GM18511 (cell line): ENCODE measurements around the gene CYP11A1.

Experiments
- ATAC-seq: cut with Tn5 transposase; IDR thresholded peaks from one replicate; pipeline ENCODE4 v1.9.1; 2021; ENCODE audit warnings: mild to moderate bottlenecking, moderate library complexity; ENCODE audit not compliant: unreplicated experiment

The CYP11A1 gene

DNA sequence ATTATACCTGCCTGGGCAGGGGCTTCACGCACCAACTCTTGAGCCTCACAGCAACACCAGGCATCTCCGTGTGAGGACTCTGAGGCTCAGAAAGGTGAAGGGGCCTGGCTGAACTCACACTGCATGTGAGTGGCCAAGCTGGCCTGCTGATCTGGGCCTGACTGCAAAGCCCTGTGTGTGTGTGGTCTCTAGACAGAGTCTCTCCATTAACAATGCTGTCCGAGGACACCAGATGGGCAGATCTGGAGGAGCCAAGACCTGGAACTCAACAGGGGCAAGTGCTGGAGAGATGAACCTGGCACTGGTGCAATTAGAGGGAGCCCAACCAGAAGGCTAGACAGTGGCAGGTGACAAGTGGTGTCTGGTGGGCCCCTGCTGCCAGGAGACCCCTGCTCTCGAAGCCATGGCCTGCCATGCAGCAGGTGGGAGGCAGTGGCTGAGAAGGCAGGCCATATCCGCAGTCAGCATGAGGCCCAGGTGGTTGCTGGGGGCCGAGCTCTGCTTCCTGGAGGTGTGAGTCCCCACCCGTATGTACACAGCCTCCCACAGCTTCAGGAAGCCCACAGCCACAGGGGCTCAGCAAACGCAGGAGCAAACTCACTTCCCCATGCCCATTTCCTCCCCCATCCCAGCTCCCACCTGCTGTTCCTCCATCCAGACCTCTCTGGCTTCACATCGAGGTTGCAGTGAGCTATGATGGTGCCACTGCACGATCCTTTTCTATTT, 39.0 kb downstream of the CYP11A1 start:
- ATAC-seq = no peak

DNA sequence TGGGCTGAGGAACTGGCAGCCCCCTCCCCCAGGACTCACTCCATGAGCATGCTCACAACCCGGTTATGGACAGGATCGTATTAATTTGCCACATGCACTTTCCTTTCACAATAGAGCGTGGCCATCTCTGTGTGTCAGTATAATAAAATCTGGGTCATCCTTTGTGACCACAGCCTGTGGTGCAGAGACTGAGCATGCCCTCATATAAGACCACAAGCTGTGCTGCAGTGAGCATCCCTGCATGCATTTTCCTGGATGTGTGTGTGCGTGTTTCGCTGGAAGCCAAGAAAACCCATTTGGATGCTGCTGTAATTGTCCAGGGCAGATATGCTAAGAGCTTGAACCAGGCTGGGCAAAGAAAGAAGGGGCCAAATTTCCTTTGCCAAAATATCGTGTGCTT, 39.7 kb downstream of the CYP11A1 start:
- no peak for ATAC-seq

DNA sequence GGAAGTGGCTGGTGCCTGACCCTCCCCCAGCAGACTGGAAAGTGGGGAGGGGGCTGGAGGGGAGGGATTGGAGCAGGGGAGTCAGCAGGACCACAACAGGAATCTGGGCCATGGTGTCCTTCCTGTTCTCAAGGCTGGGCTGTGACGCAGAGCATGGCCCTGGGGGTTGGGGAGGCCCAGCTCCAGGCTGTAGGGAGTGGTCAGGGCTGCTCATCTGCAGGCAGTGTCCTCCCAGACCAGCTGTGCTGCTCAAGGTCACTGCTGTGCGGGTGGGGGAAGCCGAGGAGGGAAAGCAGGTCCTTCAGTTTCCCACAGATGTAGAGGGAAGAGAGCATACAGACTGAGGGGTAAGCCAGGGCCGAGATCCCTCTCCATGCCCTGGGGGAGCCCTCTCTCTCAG, 40.7 kb downstream of the CYP11A1 start:
- no peak for ATAC-seq

DNA sequence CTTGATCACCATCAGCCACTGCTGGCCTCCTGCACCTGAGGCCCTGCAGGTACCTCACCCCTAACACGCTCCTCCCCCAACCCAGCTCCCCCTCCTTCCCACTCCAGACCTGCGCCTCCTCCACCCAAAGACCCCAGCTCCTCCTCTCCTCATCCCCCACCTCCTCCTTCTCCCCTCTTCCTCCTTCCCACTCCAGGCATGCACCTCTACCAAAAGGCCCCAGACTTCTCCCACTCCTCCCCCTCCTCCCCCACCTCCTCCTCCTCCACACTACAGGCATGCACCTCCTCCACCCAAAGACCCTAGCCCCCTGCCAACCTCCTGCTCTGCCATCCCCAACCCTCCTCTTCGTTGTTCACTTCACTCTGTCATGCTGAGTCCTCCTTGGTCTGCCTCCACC, 42.7 kb downstream of the CYP11A1 start:
- ATAC-seq = no peak

DNA sequence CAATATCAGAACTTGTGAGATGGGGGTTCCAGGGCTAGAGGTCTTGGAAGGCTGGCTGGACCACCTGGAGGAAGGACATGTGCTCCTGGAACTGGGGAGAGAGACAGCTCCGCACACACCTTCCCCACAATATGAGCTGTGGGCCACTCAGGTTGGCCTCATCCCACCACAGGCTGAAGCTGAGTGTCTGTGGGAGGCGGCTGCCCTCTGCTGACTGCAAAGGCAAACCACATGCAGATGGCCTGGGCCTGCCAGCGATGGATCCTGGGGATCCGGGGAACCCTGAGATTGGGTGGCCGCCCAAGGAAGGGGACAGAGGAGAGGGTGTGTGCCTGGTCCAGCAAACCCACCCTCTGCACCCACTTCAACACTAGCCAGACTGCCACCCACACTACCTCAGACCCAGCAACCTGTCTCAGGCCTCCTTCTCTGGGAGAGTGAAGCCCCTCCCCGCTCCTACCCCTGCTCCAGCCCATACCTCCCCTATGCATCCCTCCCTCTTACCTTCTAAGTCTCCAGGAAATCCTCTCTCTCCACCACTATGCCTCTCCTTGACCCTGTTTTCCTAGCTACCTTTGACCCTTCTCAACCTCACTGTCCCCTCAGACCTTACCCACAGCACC, 44.8 kb downstream of the CYP11A1 start:
- no peak for ATAC-seq

DNA sequence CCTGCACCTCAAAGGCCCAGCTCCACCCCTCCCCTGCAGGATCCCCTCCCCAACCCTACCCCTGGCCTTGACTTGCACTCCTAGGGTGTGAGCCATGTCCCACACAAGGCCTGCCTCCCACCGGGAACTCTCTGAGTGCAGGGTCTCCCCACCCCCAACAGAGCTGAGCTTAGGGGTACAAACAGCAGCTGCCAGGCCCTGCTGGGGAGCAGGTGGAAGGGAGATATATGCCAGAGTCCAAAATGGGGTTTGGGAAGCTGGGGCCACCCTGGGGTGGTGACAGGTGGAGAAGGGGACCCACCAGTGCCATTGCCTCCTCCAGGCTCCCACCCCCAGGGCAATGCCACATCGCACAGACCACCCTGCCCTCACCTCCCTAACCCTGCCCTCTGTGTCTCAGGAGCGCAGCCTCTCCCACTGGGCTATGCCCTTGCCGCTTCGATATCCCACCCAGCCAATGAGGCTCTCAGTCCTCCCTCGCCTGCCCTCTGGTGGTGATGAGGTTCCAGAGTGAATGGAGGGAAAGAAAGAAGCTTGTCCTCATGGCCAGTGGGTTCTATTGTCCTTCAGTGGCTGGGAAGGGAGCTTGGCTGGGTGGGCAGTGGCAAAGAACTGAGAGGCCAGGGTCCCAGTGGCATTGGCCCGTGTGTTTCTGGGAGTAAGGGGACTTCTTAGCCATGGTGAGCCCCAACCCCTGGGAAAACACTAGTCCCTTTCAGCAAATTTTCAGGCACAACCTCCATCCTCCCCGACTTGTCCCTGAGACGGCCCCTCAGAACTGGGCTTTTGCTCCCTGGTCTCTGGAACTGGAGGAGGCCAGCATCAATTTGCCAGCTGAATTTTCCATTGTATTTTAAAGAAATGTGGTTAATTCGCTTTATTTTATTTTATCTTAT, 46.8 kb downstream of the CYP11A1 start:
- ATAC-seq = no peak

DNA sequence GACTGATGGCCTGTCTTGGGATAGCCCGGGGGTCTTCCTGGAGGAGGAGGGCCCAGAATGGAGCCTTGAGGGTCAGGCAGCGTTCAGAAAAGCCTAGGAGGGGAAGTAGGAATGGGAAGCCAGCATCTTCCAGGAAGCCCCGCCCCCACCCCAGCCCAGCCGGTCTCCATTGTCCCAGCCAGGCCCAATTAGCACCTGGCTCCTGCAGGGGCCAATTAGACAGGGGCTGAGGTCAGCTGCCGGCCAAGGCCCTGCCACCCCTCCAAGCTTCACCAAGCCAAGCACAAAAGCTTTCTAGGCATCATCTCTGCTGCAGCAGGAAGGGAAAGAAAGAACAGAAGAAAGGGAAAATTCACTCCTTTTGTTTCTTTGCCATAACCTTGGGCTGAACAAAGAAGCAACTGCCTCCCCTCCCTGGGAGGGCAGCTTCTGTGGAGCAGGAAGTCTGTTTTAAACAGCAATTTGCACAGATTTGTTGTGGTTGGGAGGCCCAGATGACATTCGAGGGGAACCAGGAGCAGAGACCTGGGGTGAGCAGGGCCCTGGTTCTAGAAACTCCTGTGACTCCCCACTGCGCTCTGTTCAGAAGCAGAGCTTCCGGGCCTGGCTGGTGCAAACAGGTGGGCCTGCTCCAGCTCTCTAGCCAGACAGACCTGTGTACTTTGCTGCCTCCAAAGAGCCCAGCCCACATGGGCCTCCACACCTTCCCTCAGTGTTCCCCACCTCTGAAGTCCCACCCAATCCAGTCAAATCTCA, 47.7 kb downstream of the CYP11A1 start:
- ATAC-seq = no peak

DNA sequence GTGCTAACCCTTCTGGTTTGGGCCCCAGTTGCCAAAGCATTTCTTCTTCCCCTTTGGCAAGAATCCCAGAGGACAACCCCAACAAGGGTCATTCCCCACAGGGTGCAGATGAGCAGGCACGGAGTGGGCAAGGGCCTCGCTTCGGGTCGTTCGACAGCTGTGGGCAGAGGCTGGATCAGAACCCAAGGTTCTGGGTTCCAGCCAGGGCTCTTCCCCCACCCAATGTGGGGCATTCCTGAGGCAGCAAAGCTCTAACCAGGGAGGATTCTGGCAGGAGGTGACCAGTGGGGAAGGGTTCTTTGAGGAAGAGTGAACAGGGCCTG, 48.3 kb downstream of the CYP11A1 start:
- ATAC-seq = no peak

DNA sequence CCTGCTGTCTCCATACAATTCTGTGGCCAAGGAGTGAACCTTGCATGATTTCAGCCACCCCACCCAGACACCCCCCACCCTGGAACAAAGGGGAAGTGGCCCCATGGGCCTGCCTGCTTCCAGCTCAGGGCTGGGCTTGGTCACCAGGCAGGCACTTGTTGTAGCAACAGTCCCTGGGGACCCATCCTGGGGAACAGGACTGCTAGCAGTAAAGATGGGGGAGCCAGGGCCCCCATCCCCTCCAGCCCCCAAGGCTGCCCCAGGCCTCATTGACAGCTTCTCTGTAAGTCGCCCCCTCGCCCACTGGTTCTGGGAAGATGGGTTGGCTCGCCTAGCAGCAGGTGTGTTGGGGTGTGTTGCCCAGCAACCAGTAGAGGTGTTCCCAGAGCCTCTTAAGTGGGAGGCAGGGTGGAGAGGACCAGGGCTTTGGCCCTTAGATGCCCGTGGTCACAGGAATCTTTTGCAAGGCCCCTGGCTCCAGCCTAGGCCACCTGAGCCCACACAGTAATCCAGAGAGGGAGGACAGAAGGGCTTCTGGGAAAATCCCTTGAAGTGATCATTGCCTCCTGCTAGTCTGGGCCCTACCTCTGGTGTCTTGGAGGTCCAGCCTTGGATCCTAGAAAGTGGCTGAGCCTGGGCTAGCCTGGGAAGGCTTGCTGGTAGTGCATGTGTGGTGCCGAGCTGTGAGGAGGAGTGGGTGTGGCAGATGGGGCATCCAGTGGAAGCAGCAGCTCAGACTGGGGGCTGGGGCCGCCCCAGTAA, 48.9 kb downstream of the CYP11A1 start:
- ATAC-seq = no peak

DNA sequence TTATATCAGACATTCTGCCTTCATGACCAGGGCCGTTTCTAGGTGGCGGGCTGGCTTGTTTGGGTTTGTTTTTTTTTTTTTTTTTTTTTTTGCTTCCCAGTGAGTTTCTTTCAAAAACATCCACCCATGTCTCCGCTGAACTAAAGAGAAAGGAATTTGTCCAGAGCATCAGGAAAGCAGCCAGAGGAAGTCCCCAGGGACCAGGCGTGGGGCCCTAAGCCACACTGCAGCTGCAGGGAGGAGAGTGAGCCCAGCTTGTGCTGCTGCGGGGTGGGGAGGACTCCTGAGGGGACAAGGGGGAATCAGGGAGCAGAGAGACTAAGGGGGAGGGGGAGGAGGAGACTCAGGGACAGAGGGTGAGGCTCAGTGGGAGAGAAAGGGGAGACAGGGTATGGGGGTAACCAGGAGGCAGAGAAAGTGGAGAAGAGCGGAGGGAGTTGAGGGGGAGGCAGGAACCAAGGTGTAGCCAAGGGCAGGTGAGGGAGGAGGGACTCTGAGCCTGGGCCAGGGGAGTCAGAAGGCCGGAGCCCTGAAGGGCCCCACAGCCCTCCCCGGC, 49.5 kb downstream of the CYP11A1 start:
- ATAC-seq = no peak

DNA sequence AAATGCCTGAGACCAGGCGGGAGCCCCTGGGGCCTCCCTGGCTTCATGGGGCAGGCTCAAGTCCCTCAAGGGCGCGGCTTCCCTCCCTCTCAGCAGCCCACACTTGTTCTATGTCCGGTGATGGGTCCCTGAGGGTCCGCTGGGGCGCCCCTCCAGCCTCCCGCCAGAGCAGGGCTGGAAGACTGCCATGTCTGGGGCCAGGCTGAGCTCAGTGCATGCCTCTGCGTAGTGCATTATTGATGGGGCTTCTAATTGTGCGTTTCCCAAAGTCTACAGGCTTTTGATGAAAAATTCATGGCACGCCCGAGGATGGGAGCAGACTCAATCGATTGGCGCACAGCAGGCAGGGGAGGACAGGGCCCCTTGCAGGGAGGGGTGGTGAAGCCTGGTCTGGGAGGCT, 51.3 kb downstream of the CYP11A1 start:
- no peak for ATAC-seq

DNA sequence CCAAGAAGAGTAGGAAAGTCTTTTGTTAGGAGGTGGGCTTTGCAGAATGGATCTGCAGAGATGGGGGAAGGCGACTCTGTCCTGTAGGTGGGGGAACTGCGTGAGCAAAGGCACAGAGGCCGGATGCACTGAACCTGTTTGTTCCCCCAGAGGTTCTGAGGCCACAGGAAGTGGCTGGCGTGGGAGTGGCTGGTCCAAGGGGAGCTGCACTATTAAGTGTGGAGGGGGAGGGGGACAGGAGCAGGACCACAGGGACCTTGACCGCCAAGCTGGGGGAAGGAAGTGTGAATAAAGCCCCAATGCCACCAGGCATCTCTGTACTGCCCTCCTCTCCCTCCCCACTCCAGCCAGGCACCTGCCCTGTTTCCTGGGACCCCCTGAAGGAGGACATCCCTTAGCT, 51.8 kb downstream of the CYP11A1 start:
- ATAC-seq = peak; percentile 69

DNA sequence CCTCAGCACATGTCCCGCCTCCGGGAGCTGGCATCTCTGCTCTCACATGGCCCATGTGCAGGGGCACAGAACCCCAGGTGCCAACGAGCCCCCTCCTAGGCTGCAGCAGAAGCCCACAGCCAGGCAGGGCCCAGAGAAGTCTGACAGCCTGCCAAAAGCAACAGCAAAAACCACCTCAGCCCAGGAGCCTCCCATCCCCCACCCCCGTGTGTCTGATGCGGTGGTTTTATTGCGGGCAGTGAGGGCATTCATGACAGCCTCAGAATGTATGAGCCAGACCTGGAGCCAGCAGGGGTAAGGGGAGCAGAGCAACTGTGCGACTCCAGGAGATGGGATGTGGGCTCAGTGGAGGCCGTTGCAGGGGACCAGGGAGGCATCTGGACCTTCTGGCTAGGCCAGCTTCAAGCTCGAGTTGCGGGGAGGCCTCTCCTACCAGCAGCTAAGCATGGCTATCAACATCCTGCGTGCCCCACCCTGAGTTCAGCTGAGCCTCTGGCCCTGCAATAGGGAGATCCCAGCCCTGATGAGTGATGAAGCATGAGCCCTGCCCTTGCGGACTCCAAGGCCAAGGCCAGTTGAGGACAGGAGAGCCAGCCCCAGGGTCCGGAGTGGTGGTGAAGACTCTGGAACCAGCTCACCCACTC, 52.5 kb downstream of the CYP11A1 start:
- ATAC-seq = no peak

DNA sequence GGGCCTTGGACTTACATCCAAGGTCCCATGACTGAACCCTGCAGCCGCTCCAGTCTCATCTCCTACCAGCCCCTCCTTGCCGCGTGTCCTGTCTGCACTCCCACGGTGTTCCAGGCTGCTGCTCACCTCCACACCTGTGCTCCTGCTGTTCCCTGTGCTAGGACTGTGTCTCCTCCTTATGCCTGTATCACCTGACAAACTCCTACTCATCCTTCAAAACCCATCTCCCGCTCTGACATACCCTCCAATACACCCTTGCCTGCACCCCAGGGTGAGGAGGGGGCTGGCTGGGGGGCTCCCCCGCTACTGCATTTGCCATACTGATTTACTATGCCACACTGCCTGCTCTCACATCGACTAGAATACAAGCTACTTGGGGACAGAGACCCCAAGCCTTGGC, 53.6 kb downstream of the CYP11A1 start:
- no peak for ATAC-seq

DNA sequence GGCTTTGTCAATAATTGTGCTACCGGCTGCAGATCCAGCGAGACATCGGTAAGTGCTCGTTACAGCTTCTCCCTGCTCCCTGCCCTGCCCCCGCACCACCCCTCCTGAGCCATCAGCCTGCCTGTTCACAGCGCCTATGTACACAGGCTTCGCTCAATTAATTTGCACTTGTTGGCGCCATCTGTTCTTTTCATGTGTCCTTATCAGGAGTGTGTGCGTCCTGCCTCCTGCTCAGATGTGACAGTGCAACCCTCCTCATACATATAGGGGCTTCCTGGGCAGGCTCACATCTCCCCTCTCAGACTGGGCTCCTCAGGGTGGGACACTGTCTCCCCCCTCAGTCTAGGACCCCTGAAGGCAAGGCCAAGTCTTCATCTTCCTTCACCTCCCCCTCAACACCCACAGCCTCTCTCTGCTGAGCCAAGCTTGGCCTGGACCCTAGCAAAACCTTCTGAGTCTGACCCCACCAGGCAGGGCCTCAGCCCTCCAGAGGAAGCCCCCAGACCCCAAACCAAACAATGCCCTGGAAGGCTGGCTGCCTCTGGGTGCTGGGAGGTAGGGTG, 54.9 kb downstream of the CYP11A1 start:
- no peak for ATAC-seq

DNA sequence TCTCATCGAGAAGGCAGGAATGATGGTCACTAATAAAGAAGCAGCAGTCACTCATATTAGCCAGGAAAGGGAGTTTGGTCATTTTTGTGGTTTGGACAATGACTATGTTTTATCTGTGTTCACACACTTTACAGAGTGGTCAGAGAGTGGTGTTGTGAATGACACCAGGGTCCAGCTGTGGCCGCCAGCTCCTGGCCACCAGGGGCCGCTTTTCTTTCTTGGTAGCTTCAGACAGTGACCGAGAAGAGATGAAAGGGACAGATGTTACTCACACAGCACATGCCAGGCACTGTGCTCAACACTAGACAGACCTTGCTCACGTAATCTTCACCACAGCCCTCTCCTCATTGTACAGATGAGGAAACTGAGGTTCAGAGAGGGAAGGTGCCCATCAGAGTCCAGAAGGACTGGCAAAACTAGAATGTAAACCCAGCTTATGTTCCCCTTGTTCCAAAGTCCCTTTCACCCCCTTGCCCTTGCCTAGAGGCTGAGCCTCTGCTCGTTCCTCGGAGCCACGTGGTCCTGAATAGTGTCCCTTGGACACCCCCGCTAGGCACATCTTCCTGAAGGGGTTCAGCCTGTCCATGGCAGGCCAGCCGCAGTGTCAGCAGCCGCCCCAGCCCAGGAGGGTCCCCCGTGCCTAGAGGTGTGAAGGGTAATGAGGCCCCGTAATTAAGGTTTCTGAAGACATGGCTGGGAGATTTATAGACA, 55.6 kb downstream of the CYP11A1 start:
- no peak for ATAC-seq

DNA sequence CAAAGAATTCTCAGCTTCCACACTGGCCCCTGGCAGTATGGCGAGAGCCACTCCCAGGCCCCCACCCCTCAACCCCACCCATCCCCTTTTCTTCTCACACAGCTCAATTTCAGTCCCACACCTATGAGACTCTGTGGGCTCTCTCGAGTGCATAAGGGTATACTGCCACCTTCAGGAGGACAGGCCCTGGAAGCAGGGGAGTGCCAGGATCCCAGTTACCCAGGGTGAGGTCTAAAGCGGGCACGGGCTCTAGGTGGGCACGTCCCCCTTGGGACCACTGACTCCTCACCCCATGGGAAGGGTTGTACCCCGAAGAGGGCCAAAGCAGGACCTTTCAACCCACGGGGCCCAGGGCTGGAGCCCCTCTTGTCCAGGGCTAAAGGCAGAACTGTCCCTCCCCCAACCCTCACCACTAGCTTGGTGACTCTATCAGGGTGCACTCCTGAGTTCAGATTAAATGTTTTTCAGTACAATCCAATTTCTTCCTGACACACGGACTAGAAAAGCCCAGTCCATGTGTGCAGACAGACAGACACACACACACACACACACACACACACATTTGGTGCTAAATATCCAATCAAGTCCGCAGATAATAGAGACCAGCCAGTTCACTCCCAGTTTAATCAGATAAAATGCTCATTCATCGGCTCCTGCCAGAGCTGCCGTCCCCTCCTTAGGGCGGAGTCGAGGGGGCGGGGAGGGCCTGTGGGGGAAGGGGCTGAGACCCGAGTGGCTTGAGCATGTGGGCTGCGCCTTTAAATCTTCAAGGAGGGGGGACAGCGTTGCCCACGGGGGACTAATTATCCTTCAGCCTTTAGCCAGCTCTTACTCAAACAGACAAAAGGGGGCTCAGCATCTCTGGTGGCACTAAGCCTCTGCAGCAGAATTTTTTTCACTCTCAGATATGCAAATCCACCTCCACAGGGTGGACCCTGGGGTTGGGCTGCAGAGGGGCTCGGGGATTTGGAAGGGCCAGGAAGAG, 59.3 kb downstream of the CYP11A1 start:
- ATAC-seq = no peak

DNA sequence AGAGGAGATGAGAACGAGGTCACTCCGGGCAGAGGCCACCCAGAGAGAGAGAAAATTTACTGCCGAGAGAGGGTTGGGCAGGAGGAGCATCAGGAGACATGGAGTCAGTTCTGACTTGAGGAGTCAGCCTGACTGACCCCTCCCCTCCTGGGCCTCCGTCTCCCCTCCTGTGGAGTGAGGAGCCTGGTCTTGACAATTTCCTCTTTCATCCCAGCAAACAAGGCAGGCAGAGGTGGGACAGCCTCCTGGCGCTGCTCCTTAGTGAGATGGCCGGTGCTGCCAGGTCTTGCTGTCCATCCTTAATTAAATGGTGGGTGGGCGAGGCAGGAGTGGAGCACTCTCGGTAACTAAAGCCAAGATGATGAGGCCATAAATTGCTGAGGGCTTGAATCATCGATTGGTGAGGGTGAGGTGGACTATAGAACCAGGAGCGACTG, 60.6 kb downstream of the CYP11A1 start:
- ATAC-seq = no peak
